AG09319 (cell line): ENCODE data around the gene HS3ST4.

ENCODE experiments used
- DNase-seq: peaks from one replicate; pipeline ENCODE4 v3.0.0-alpha.2; 2010; ENCODE audit warnings: low read depth; ENCODE audit errors: extremely low read depth
- CTCF ChIP-seq: IDR thresholded peaks from 2 replicates; pipeline ENCODE4 v1.5.1; 2011; ENCODE audit warnings: low read depth, mild to moderate bottlenecking, inconsistent platforms, low read length, moderate library complexity

Gene HS3ST4

GRCh38 chr16:25845901-25846300 lies 154.1 kb downstream of the HS3ST4 start:
- DNase-seq, result no peak
- no peak for TF ChIP-seq CTCF

- no peak for TF ChIP-seq CTCF
- DNase-seq, result no peak
Observed at GRCh38 chr16:25854141-25854540, 162.4 kb downstream of the HS3ST4 start.

- TF ChIP-seq CTCF, result no peak
- no peak for DNase-seq
Observed at GRCh38 chr16:25855063-25855462, 163.3 kb downstream of the HS3ST4 start.

- no peak for TF ChIP-seq CTCF
- no peak for DNase-seq
Observed at GRCh38 chr16:25855818-25856217, 164.1 kb downstream of the HS3ST4 start.

GRCh38 chr16:25859645-25860044 lies 167.9 kb downstream of the HS3ST4 start:
- DNase-seq, result no peak
- TF ChIP-seq CTCF, result no peak

- no peak for DNase-seq
- no peak for TF ChIP-seq CTCF
Observed at GRCh38 chr16:25867041-25867440, 175.3 kb downstream of the HS3ST4 start.

GRCh38 chr16:25868106-25868505 lies 176.3 kb downstream of the HS3ST4 start:
- no peak for DNase-seq
- no peak for TF ChIP-seq CTCF
